ENCODE measurements around the gene ZNF337. TPM values are rescaled to one million over a fixed set of nuclear protein-coding genes. Genes with fewer than 3 reads are reported as not detected.

The ZNF337 gene
- total RNA-seq, 1 donor from 2014 or later = 14.1 TPM

GRCh38 chr20:25739615-25740320, 43.1 kb upstream of the ZNF337 start:
- DNase-seq = no peak
- H3K4me1 ChIP-seq = no peaks in the 10 kb centered on the region
- H3K9me3 ChIP-seq = no peaks in the 10 kb centered on the region
- intact Hi-C loops (cut with DNase I) = no loop called here
- H3K4me3 ChIP-seq = no peak overlapping the region
- H3K27me3 ChIP-seq (ENCODE audit: low read depth) = no peaks in the 10 kb centered on the region
- no peak overlapping the region for H3K27ac ChIP-seq
- TF ChIP-seq CTCF (IDR thresholded peaks at IDR 0.05) = no peak
- no peaks in the 10 kb centered on the region for H3K36me3 ChIP-seq
- ATAC-seq = no peak

- H3K4me3 ChIP-seq = no peak overlapping the region
- ATAC-seq = no peak
- H3K36me3 ChIP-seq = no peaks in the 10 kb centered on the region
- no peaks in the 10 kb centered on the region for H3K27me3 ChIP-seq (ENCODE audit: low read depth)
- no peaks in the 10 kb centered on the region for H3K9me3 ChIP-seq
- no peak for TF ChIP-seq CTCF (IDR thresholded peaks at IDR 0.05)
- no peaks in the 10 kb centered on the region for H3K4me1 ChIP-seq
- no peak overlapping the region for H3K27ac ChIP-seq
- intact Hi-C loops (cut with DNase I) = no loop called here
- DNase-seq = no peak
Observed at GRCh38 chr20:25738198-25738597, 41.5 kb upstream of the ZNF337 start.

- Histone ChIP-seq H3K9me3 (no peaks in the 10 kb centered on the region), H3K4me3 (no peak overlapping the region), H3K36me3 (no peaks in the 10 kb centered on the region), H3K27me3 (ENCODE audit: low read depth) (no peaks in the 10 kb centered on the region), H3K4me1 (no peaks in the 10 kb centered on the region), H3K27ac (no peak overlapping the region)
- TF ChIP-seq CTCF (IDR thresholded peaks at IDR 0.05) = no peak
- DNase-seq (no peak), ATAC-seq (no peak)
- intact Hi-C loops (cut with DNase I) = no loop called here
Observed at GRCh38 chr20:25733903-25734302, 37.2 kb upstream of the ZNF337 start.

GRCh38 chr20:25730862-25731261, 34.2 kb upstream of the ZNF337 start:
- no peak for DNase-seq

GRCh38 chr20:25726357-25726756, 29.7 kb upstream of the ZNF337 start:
- H3K27ac ChIP-seq = no peak overlapping the region
- no peak overlapping the region for H3K4me3 ChIP-seq
- no peaks in the 10 kb centered on the region for H3K36me3 ChIP-seq
- DNase-seq = no peak
- H3K4me1 ChIP-seq = no peaks in the 10 kb centered on the region
- no peaks in the 10 kb centered on the region for H3K27me3 ChIP-seq (ENCODE audit: low read depth)
- TF ChIP-seq CTCF (IDR thresholded peaks at IDR 0.05) = no peak
- no peak for ATAC-seq
- H3K9me3 ChIP-seq = peaks cover 20% of the 10 kb centered on the region
- intact Hi-C loops (cut with DNase I) = no loop called here

More at GRCh38 chr20:25730862-25731261, 34.2 kb upstream of the ZNF337 start:
- no peak overlapping the region for H3K27ac ChIP-seq
- H3K27me3 ChIP-seq (ENCODE audit: low read depth) = no peaks in the 10 kb centered on the region
- no peaks in the 10 kb centered on the region for H3K4me1 ChIP-seq
- ATAC-seq = no peak
- no peak for TF ChIP-seq CTCF (IDR thresholded peaks at IDR 0.05)
- no peak overlapping the region for H3K4me3 ChIP-seq
- intact Hi-C loops (cut with DNase I) = no loop called here
- no peaks in the 10 kb centered on the region for H3K36me3 ChIP-seq
- peaks cover 10% of the 10 kb centered on the region for H3K9me3 ChIP-seq

Data from lower lobe of right lung (tissue), 2 donors.